HG03060 (cell line): ENCODE results near the gene MRPL19.
A peak's percentile ranks its signal among the peaks of the same experiment; 100 is the strongest.

Source experiments
- ATAC-seq: cut with Tn5 transposase; IDR thresholded peaks from one replicate; pipeline ENCODE4 v1.9.1; 2021; ENCODE audit warnings: low read depth, moderate number of reproducible peaks; ENCODE audit not compliant: unreplicated experiment

Gene MRPL19

GRCh38 chr2:75646583-75647425, at the start of gene MRPL19:
Gene MRPL19 (plus strand): TSS chr2:75646783. CDS start chr2:75646808, 25 bp downstream.
- ATAC-seq = peak; percentile 96

GRCh38 chr2:75596784-75597183, 49.8 kb upstream of the MRPL19 start:
- no peak for ATAC-seq

GRCh38 chr2:75597949-75598348, 48.6 kb upstream of the MRPL19 start:
- ATAC-seq = no peak

GRCh38 chr2:75598589-75599155, 47.9 kb upstream of the MRPL19 start:
- ATAC-seq = no peak

GRCh38 chr2:75600461-75601011, 46.0 kb upstream of the MRPL19 start:
- no peak for ATAC-seq

- ATAC-seq = no peak
These were observed 43.8 kb upstream of the MRPL19 start for GRCh38 chr2:75602724-75603342.

GRCh38 chr2:75603477-75603876, 43.1 kb upstream of the MRPL19 start:
- no peak for ATAC-seq

GRCh38 chr2:75604484-75604883, 42.1 kb upstream of the MRPL19 start:
- no peak for ATAC-seq

GRCh38 chr2:75605770-75606529, 40.6 kb upstream of the MRPL19 start:
- ATAC-seq = no peak

- ATAC-seq = no peak
These were observed 39.7 kb upstream of the MRPL19 start for GRCh38 chr2:75606761-75607399.

GRCh38 chr2:75607400-75607798, 39.2 kb upstream of the MRPL19 start:
- ATAC-seq = no peak

GRCh38 chr2:75607988-75608683, 38.4 kb upstream of the MRPL19 start:
- no peak for ATAC-seq

GRCh38 chr2:75608684-75609333, 37.8 kb upstream of the MRPL19 start:
- ATAC-seq = no peak

GRCh38 chr2:75609334-75609689, 37.3 kb upstream of the MRPL19 start:
- ATAC-seq = no peak

GRCh38 chr2:75609937-75610508, 36.6 kb upstream of the MRPL19 start:
- no peak for ATAC-seq

- ATAC-seq = no peak
These were observed 35.9 kb upstream of the MRPL19 start for GRCh38 chr2:75610671-75611070.

GRCh38 chr2:75612108-75612861, 34.3 kb upstream of the MRPL19 start:
- ATAC-seq = no peak

GRCh38 chr2:75612862-75613243, 33.7 kb upstream of the MRPL19 start:
- no peak for ATAC-seq
